HCT116 (cell line): Measurements from ENCODE around the gene CAPN15. TPM values are rescaled to one million over a fixed set of nuclear protein-coding genes. Genes with fewer than 3 reads are reported as not detected.

Experiments used
- ATAC-seq: fragments of 200-7000 bp; cut with Tn5 transposase; 2 replicates; pipeline ENCODE4 v1.9.1; 2020; ENCODE audit warnings: mild to moderate bottlenecking, moderate library complexity
- BruUV-seq: library from RNA; stranded (reverse); fragments of 400-500 nt; replicated peaks from 2 replicates; lab custom pipeline; 2021; lab: Mats Ljungman, UMichigan
- CTCF ChIA-PET: fragments of 300-600 bp; sonication (Branson Sonifier 250); formaldehyde crosslinking; loops from one replicate; lab custom pipeline; 2021; ENCODE audit warnings: antibody characterized with exemption; lab: Charles Lee
- POLR2A ChIA-PET: fragments of 300-600, 350-600 bp; sonication (Branson Sonifier 250); formaldehyde crosslinking; loops from one replicate; lab custom pipeline; 2021; ENCODE audit warnings: antibody characterized with exemption; lab: Charles Lee
- RAD21 ChIA-PET, 2 experiments: fragments of 300-600 bp; sonication (Branson Sonifier 250); formaldehyde crosslinking; loops; one replicate each; lab custom pipeline; 2023; ENCODE audit warnings: low total read pairs in 2 of 2; ENCODE audit not compliant: uncharacterized antibody in 2 of 2, unreplicated experiment in 2 of 2, low non-redundant PET in 1 of 2; lab: Charles Lee
- DNase-seq: peaks from one replicate; pipeline ENCODE4 v3.0.0-alpha.2; 2010; ENCODE audit warnings: low read depth, low spot score
- H2AFZ ChIP-seq: fragments of 200-600 bp; shearing (Covaris generic), sonication (generic); 2 replicates; pipeline ENCODE4 v1.6.1; 2017; ENCODE audit warnings: low read depth, mixed run types, mixed read lengths, antibody characterized with exemption, low read length; ENCODE audit not compliant: poor library complexity, severe bottlenecking
- H3K27ac ChIP-seq: 2 replicates; pipeline ENCODE4 v1.5.1; 2012; ENCODE audit warnings: low read depth, low read length
- H3K27me3 ChIP-seq: fragments of 200-600 bp; sonication (generic); 2 replicates; pipeline ENCODE4 v1.6.1; 2016; ENCODE audit warnings: mixed run types, low read length, mixed read lengths; ENCODE audit not compliant: insufficient read depth
- H3K36me3 ChIP-seq, 2 experiments: fragments of 200-500 bp in 1 of 2; fragments of 200-600 bp in 1 of 2; sonication (Bioruptor generic) in 1 of 2; sonication (generic) in 1 of 2; 2 replicates each; pipeline versions ENCODE4 v1.5.1 to v1.6.1; 2014 to 2016; ENCODE audit warnings: low read length in 2 of 2, inconsistent platforms in 1 of 2, mixed read lengths in 1 of 2, mixed run types in 1 of 2; ENCODE audit not compliant: insufficient read depth in 2 of 2, control insufficient read depth in 1 of 2
- H3K4me1 ChIP-seq, 2 experiments: fragments of 200-600 bp in 1 of 2; sonication (generic) in 1 of 2; 2 replicates each; pipeline versions ENCODE4 v1.5.1 to v1.6.1; 2012 to 2017; ENCODE audit warnings: low read length in 2 of 2, inconsistent platforms in 1 of 2, mild to moderate bottlenecking in 1 of 2, mixed read lengths in 1 of 2, mixed run types in 1 of 2, moderate library complexity in 1 of 2; ENCODE audit not compliant: insufficient read depth in 2 of 2, control insufficient read depth in 1 of 2
- H3K4me2 ChIP-seq: fragments of 200-600 bp; sonication (generic); 2 replicates; pipeline ENCODE4 v1.6.1; 2017; ENCODE audit warnings: mixed run types, low read length, mixed read lengths
- H3K4me3 ChIP-seq, 2 experiments: fragments of 200-600 bp in 1 of 2; sonication (generic) in 1 of 2; replicated peaks in 1 of 2; 2 replicates each; pipeline ENCODE4 v1.5.1; 2011 to 2016; ENCODE audit warnings: low read length in 2 of 2, control low read depth in 1 of 2, low read depth in 1 of 2, mild to moderate bottlenecking in 1 of 2, mixed read lengths in 1 of 2, mixed run types in 1 of 2
- H3K79me2 ChIP-seq: fragments of 200-600 bp; sonication (generic); 2 replicates; pipeline ENCODE4 v1.6.1; 2017; ENCODE audit warnings: mild to moderate bottlenecking, mixed run types, low read length, moderate library complexity, mixed read lengths; ENCODE audit not compliant: insufficient read depth
- H3K9ac ChIP-seq: fragments of 200-600 bp; sonication (generic); 2 replicates; pipeline ENCODE4 v1.6.1; 2016; ENCODE audit warnings: low read length, mixed read lengths
- H3K9me2 ChIP-seq: fragments of 200-600 bp; sonication (generic), shearing (Covaris generic); 2 replicates; pipeline ENCODE4 v1.6.1; 2017; ENCODE audit warnings: mixed run types, mild to moderate bottlenecking, moderate library complexity; ENCODE audit not compliant: insufficient read depth
- H3K9me3 ChIP-seq, 2 experiments: fragments of 200-500 bp in 1 of 2; fragments of 200-600 bp in 1 of 2; sonication (Bioruptor generic) in 1 of 2; sonication (generic) in 1 of 2; 2 replicates each; pipeline ENCODE4 v1.6.1; 2014 to 2017; ENCODE audit warnings: low read length in 2 of 2, mixed read lengths in 2 of 2, inconsistent platforms in 1 of 2, low read depth in 1 of 2, mild to moderate bottlenecking in 1 of 2, mixed run types in 1 of 2, moderate library complexity in 1 of 2; ENCODE audit not compliant: control insufficient read depth in 1 of 2, insufficient read depth in 1 of 2
- H4K20me1 ChIP-seq: fragments of 200-600 bp; sonication (generic), shearing (Covaris generic); 2 replicates; pipeline ENCODE4 v1.6.1; 2017; ENCODE audit warnings: mixed run types, mild to moderate bottlenecking, moderate library complexity; ENCODE audit not compliant: insufficient read depth
- ATF3 ChIP-seq: IDR thresholded peaks from 2 replicates; pipeline ENCODE4 v1.6.1; 2012
- CBX3 ChIP-seq: IDR thresholded peaks from 2 replicates; pipeline ENCODE4 v1.6.1; 2012; ENCODE audit warnings: low read depth
- CEBPB ChIP-seq: IDR thresholded peaks from 2 replicates; pipeline ENCODE4 v1.6.1; 2012; ENCODE audit warnings: low read depth
- CTCF ChIP-seq, 3 experiments: fragments of 200-600 bp in 1 of 3; sonication (generic) in 1 of 3; IDR thresholded peaks in 2 of 3; conservative IDR thresholded peaks in 1 of 3; 2 replicates each; pipeline ENCODE4 v1.5.1; 2012 to 2017; ENCODE audit warnings: low read depth in 2 of 3, low read length in 2 of 3, antibody characterized with exemption in 1 of 3, borderline replicate concordance in 1 of 3, control low read depth in 1 of 3, mild to moderate bottlenecking in 1 of 3, mixed read lengths in 1 of 3, mixed run types in 1 of 3, moderate library complexity in 1 of 3; ENCODE audit not compliant: insufficient read depth in 1 of 3
- EGR1 ChIP-seq: IDR thresholded peaks from 2 replicates; pipeline ENCODE4 v1.6.1; 2012; ENCODE audit warnings: low read depth
- EZH2phosphoT487 ChIP-seq: fragments of 200-600 bp; IDR thresholded peaks from 2 replicates; pipeline ENCODE4 v1.6.1; 2018; ENCODE audit warnings: antibody characterized with exemption, borderline replicate concordance
- FOSL1 ChIP-seq: IDR thresholded peaks from 2 replicates; pipeline ENCODE4 v1.6.1; 2012; ENCODE audit warnings: low read depth
- JUND ChIP-seq: IDR thresholded peaks from 2 replicates; pipeline ENCODE4 v1.6.1; 2012
- MAX ChIP-seq: IDR thresholded peaks from 2 replicates; pipeline ENCODE4 v1.6.1; 2012
- POLR2A ChIP-seq: IDR thresholded peaks from 2 replicates; pipeline ENCODE4 v1.7.0; 2011; ENCODE audit warnings: borderline replicate concordance; ENCODE audit not compliant: insufficient read depth, insufficient read length; ENCODE audit errors: extremely low read depth
- POLR2AphosphoS5 ChIP-seq: IDR thresholded peaks from 2 replicates; pipeline ENCODE4 v1.6.1; 2011; ENCODE audit warnings: mild to moderate bottlenecking, low read depth, low read length, moderate library complexity
- RAD21 ChIP-seq: IDR thresholded peaks from 2 replicates; pipeline ENCODE4 v1.6.1; 2012; ENCODE audit warnings: low read depth, mild to moderate bottlenecking
- REST ChIP-seq: IDR thresholded peaks from 2 replicates; pipeline ENCODE4 v1.6.1; 2012; ENCODE audit warnings: low read depth
- SP1 ChIP-seq: IDR thresholded peaks from 2 replicates; pipeline ENCODE4 v1.6.1; 2012; ENCODE audit warnings: low read depth
- SRF ChIP-seq: IDR thresholded peaks from 2 replicates; pipeline ENCODE4 v1.6.1; 2012; ENCODE audit warnings: low read depth
- TCF7L2 ChIP-seq: IDR thresholded peaks from 2 replicates; pipeline ENCODE4 v1.7.0; 2011; ENCODE audit warnings: borderline replicate concordance, inconsistent platforms; ENCODE audit not compliant: insufficient read depth, insufficient read length; ENCODE audit errors: extremely low read depth
- YY1 ChIP-seq: IDR thresholded peaks from 2 replicates; pipeline ENCODE4 v1.6.1; 2011; ENCODE audit warnings: low read length, low read depth, moderate library complexity, mild to moderate bottlenecking; ENCODE audit not compliant: insufficient replicate concordance; ENCODE audit errors: extremely low read depth
- ZFX ChIP-seq: fragments of 450-650 bp; IDR thresholded peaks from 2 replicates; pipeline ENCODE4 v1.6.1; 2017
- intact Hi-C: fragments of 100-400 bp; cut with micrococcal nuclease; formaldehyde crosslinking; loops from 2 replicates; pipeline ENCODE4 v1.10.0; 2022
- total RNA-seq: library from RNA; stranded (reverse); gene quantifications from one replicate; pipeline ENCODE4 v1.2.1, GENCODE V29; 2021; ENCODE audit not compliant: unreplicated experiment

CAPN15 gene
- total RNA-seq, 1 experiment from 2014 or later: 39.0 TPM

- no peak for DNase-seq
- no peak overlapping the region for H3K9ac ChIP-seq
These were observed 35.6 kb downstream of the CAPN15 start for GRCh38 chr16:563072-563644.

More at GRCh38 chr16:563072-563644, 35.6 kb downstream of the CAPN15 start:
- Histone ChIP-seq H3K27ac (no peak overlapping the region), H3K9me3 (no peaks in the 10 kb centered on the region), H3K9me2 (no peaks in the 10 kb centered on the region), H3K79me2 (no peaks in the 10 kb centered on the region), H3K27me3 (no peaks in the 10 kb centered on the region), H3K4me2 (no peak overlapping the region), H3K36me3 (no peaks in the 10 kb centered on the region), H3K4me3 (no peak overlapping the region), H2AFZ (no peak overlapping the region), H4K20me1 (no peaks in the 10 kb centered on the region), H3K4me1 (peaks cover 0 to 3% of the 10 kb centered on the region in 2 experiments; a peak in 1 of 4 replicates)
- TF ChIP-seq REST (no peak), ZFX (no peak), FOSL1 (no peak), SRF (no peak), RAD21 (no peak), YY1 (no peak), POLR2AphosphoS5 (no peak), EGR1 (no peak), SP1 (no peak), POLR2A (no peak), MAX (no peak), CEBPB (no peak), ATF3 (no peak), CBX3 (no peak), EZH2phosphoT487 (no peak), CTCF (IDR thresholded peaks at IDR 0.05 in 2 of 3, conservative IDR thresholded peaks at IDR 0.05 in 1 of 3; ENCODE audit: borderline replicate concordance in 1 of 3, insufficient read depth in 1 of 3, low read depth in 2 of 3, low read length in 2 of 3) (no peak), TCF7L2 (no peak), JUND (no peak)
- ATAC-seq: no peak
- BruUV-seq: no TSS peak
- intact Hi-C loops: no loop called here
- ChIA-PET RAD21 (no interaction called here), CTCF (no interaction called here), POLR2A (no interaction called here)
